AG04449 (cell line): Measurements from ENCODE around the gene CD274.
"Not testable (repeated sequence)": the region's sequence is repeated elsewhere in the genome, so short reads cannot be mapped to it uniquely, and the experiment has no call there.

Experiments
- CTCF ChIA-PET: fragments of 350-600 bp; formaldehyde crosslinking; extraction: SDS; loops from one replicate; lab custom pipeline; 2021; ENCODE audit warnings: antibody characterized with exemption; lab: Yijun Ruan, JAX
- POLR2A ChIA-PET: fragments of 400-600, 350-600 bp; formaldehyde crosslinking; extraction: SDS; loops from one replicate; lab custom pipeline; 2020; ENCODE audit warnings: antibody characterized with exemption, inconsistent platforms; lab: Yijun Ruan, JAX
- DNase-seq: peaks from one replicate; pipeline ENCODE4 v3.0.0-alpha.2; 2010; ENCODE audit warnings: low read depth, low spot score
- H3K4me3 ChIP-seq: 2 replicates; pipeline ENCODE4 v1.5.1; 2011; ENCODE audit warnings: low read depth, mild to moderate bottlenecking, control low read depth, low read length
- TF ChIP-seq, protein P1 (sequence below): IDR thresholded peaks from one replicate; pipeline ENCODE4 v1.5.1; 2011; ENCODE audit warnings: mild to moderate bottlenecking, moderate library complexity, low read length, control low read depth, inconsistent platforms; ENCODE audit not compliant: insufficient read depth; ENCODE audit errors: missing control alignments

CD274 gene

DNA sequence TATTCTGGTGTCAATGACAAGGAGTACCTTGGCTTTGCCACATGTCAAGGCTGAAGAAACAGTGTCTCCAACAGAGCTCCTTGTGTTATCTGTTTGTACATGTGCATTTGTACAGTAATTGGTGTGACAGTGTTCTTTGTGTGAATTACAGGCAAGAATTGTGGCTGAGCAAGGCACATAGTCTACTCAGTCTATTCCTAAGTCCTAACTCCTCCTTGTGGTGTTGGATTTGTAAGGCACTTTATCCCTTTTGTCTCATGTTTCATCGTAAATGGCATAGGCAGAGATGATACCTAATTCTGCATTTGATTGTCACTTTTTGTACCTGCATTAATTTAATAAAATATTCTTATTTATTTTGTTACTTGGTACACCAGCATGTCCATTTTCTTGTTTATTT is 19.8 kb downstream of the CD274 start:
- TF ChIP-seq, protein P1, sequence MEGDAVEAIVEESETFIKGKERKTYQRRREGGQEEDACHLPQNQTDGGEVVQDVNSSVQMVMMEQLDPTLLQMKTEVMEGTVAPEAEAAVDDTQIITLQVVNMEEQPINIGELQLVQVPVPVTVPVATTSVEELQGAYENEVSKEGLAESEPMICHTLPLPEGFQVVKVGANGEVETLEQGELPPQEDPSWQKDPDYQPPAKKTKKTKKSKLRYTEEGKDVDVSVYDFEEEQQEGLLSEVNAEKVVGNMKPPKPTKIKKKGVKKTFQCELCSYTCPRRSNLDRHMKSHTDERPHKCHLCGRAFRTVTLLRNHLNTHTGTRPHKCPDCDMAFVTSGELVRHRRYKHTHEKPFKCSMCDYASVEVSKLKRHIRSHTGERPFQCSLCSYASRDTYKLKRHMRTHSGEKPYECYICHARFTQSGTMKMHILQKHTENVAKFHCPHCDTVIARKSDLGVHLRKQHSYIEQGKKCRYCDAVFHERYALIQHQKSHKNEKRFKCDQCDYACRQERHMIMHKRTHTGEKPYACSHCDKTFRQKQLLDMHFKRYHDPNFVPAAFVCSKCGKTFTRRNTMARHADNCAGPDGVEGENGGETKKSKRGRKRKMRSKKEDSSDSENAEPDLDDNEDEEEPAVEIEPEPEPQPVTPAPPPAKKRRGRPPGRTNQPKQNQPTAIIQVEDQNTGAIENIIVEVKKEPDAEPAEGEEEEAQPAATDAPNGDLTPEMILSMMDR, result no peak
- no peak overlapping the region for H3K4me3 ChIP-seq
- ChIA-PET CTCF (interaction anchor here (0.6 kb wide), 1 partner anchor 1364 kb away, joined by 3 read pairs; no protein-coding TSS in a partner anchor), POLR2A (no interaction called here)
- no peak for DNase-seq

DNA sequence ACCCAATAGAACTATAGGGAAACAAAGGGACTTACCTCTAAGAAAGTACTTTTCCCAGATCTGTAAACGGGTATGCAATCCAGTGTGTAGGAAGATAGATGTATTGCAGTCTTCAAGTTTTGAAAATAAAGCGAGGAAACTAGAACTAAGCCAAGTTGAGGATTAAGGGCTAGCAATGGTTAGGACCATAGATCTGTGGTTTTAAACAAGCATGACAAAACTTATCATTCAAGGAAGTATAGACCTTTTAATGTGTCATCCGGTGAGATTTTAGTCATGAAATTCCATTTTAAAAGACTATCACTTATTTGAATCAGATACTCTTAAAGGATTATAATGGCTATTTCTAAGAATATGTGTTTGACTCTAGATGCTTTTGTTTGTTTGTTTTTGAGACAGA is 20.5 kb downstream of the CD274 start:
- CTCF ChIA-PET, result no interaction called here
- POLR2A ChIA-PET, result no interaction called here
- H3K4me3 ChIP-seq, result no peak overlapping the region
- DNase-seq, result no peak
- TF ChIP-seq, protein P1, result no peak

DNA sequence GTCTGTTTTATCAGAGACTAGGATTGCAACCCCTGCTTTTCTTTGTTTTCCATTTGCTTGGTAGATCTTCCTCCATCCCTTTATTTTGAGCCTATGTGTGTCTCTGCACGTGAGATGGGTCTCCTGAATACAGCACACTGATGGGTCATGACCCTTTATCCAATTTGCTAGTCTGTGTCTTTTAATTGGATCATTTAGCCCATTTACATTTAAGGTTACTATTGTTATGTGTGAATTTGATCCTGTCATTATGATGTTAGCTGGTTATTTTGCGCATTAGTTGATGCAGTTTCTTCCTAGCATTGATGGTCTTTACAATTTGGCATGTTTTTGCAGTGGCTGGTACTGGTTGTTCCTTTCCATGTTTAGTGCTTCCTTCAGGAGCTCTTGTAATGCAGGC is 25.3 kb downstream of the CD274 start:
- DNase-seq, POLR2A ChIA-PET, CTCF ChIA-PET, H3K4me3 ChIP-seq: not testable (repeated sequence)

DNA sequence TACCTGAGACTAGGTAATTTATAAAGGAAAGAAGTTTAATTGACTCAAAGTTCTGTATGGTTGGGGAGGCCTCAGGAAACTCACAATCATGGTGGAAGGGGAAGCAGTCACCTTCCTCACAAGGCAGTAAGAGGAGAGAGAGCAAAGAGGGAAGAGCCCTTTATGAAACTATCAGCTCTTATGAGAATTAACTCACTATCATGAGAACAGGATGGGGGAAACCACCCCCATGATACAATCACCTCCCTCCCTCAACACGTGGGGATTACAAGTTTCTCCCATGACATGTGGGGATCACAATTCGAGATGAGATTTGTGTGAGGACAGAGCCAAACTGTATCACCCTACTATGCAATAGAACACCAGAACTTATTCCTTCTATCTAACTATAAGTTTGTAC is 27.9 kb downstream of the CD274 start:
- TF ChIP-seq, protein P1, result no peak
- no peak for DNase-seq
- H3K4me3 ChIP-seq, result no peak overlapping the region
- CTCF ChIA-PET, result no interaction called here
- POLR2A ChIA-PET, result no interaction called here

DNA sequence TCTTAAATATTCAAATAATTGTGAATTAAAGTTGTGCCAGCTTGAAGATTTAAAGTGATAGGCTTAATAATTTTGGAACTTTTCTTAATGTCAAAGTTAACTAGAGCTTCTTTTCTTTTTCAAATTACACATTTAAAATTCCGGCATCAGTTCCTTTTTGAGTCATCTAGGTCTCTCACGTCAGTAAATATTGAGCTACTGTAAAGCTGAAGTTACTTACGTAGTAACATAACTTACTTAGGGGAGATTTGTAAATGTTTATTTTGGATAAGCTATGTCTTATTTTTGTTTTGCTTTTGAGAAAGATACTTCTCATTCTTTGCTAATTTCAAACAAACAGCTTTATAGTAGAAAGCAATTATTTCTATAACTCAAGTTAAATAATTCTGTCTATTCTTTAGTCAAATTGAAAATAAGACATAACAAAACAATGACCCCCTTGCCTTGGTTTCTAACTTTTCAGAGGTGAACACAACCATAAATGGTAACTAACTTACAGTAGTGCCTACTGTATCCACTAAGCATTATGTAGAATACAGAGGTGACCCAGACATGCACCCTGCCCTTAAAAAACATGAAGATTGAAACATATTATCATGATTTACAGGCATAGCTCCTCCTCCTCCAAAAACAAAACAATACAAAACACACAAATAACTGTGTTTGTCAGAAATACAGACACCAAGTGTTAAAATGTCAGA is 29.8 kb downstream of the CD274 start:
- DNase-seq, result no peak
- ChIA-PET CTCF (interaction anchor here (0.7 to 1.6 kb wide), 3 partner anchors 13 to 294 kb away, joined by 3 to 4 read pairs (median 3); partner anchors contain the start of gene INSL6), POLR2A (no interaction called here)
- H3K4me3 ChIP-seq, result no peak overlapping the region
- TF ChIP-seq, protein P1, result no peak

DNA sequence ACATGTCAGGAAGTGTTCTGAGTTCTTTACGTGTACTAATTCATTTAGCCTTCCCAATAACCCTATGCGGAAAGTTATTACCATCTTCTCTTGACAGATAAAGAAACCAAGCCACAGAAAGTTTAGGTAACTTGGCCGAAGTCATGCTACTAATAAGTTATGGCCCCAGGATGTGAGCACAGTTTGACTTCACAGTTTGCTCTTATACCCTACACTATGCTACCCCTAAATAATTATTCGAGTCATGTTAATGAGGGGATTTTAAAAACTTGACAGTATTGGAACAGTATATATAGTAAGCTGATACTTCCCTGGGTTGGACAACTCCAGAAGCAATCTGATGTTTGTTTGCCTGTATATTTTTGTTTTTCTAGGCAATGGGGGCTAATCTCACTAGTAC is 30.6 kb downstream of the CD274 start:
- no peak for DNase-seq
- ChIA-PET CTCF (interaction anchor here (1.0 to 1.6 kb wide), 3 partner anchors 12 to 295 kb away, joined by 3 to 4 read pairs (median 3); partner anchors contain the start of gene INSL6), POLR2A (no interaction called here)
- no peak overlapping the region for H3K4me3 ChIP-seq
- TF ChIP-seq, protein P1, result no peak
